Endothelial cell of umbilical vein (primary cell): ENCODE data around the gene SUGCT. TPM values are rescaled to one million over a fixed set of nuclear protein-coding genes. Genes with fewer than 3 reads are reported as not detected.

Experiments
- BruUV-seq: library from RNA; stranded (reverse); fragments of 400-500 nt; replicated peaks from 2 replicates; lab custom pipeline; 2021; lab: Mats Ljungman, UMichigan
- CTCF ChIA-PET: fragments of 300-600, 350-600 bp; sonication (Branson Sonifier 250); formaldehyde crosslinking; loops from one replicate; lab custom pipeline; 2021; ENCODE audit warnings: antibody characterized with exemption, inconsistent platforms; lab: Charles Lee
- POLR2A ChIA-PET: fragments of 300-600, 350-600 bp; sonication (Branson Sonifier 250); formaldehyde crosslinking; loops from one replicate; lab custom pipeline; 2021; ENCODE audit warnings: antibody characterized with exemption, inconsistent platforms; lab: Charles Lee
- DNase-seq: peaks from one replicate; pipeline ENCODE4 v3.0.0-alpha.2; 2011; ENCODE audit warnings: low read depth, low spot score
- FAIRE-seq: peaks from 2 replicates; lab custom pipeline; 2011; peaks lifted over from hg19 to GRCh38; lab: Jason Lieb, UNC
- H2AFZ ChIP-seq: 2 replicates; pipeline ENCODE4 v1.6.0; 2012; ENCODE audit warnings: low read depth, low read length, control low read depth, inconsistent platforms
- H3K27ac ChIP-seq: 2 replicates; pipeline ENCODE4 v1.5.1; 2011; ENCODE audit warnings: low read depth, mild to moderate bottlenecking, control low read depth, low read length, moderate library complexity; ENCODE audit not compliant: insufficient read depth
- H3K27me3 ChIP-seq, 2 experiments: 2 replicates each; pipeline versions ENCODE4 v1.6.0 to v1.6.1; 2011; ENCODE audit warnings: low read length in 2 of 2, mixed read lengths in 1 of 2; ENCODE audit not compliant: control insufficient read depth in 2 of 2, insufficient read depth in 2 of 2
- H3K36me3 ChIP-seq, 2 experiments: 2 replicates in 1 of 2; 3 replicates in 1 of 2; pipeline ENCODE4 v1.5.1; 2011; ENCODE audit warnings: low read length in 2 of 2, mild to moderate bottlenecking in 1 of 2, moderate library complexity in 1 of 2; ENCODE audit not compliant: control insufficient read depth in 2 of 2, insufficient read depth in 2 of 2; ENCODE audit errors: extremely low read depth in 1 of 2
- H3K4me1 ChIP-seq: 3 replicates; pipeline ENCODE4 v1.5.1; 2011; ENCODE audit warnings: mild to moderate bottlenecking, low read length; ENCODE audit not compliant: control insufficient read depth, insufficient read depth; ENCODE audit errors: extremely low read depth
- H3K4me2 ChIP-seq: 2 replicates; pipeline ENCODE4 v1.6.1; 2011; ENCODE audit warnings: low read length, control low read depth, mixed read lengths; ENCODE audit not compliant: insufficient read depth
- H3K4me3 ChIP-seq, 3 experiments: fragments of 200-600 bp in 1 of 3; sonication (generic), shearing (Covaris generic) in 1 of 3; replicated peaks in 1 of 3; 2 replicates each; pipeline ENCODE4 v1.5.1; 2011 to 2016; ENCODE audit warnings: control low read depth in 3 of 3, low read length in 3 of 3, mild to moderate bottlenecking in 2 of 3, inconsistent platforms in 1 of 3, low read depth in 1 of 3, moderate library complexity in 1 of 3; ENCODE audit not compliant: insufficient read depth in 1 of 3
- H3K79me2 ChIP-seq: 2 replicates; pipeline ENCODE4 v1.6.0; 2012; ENCODE audit warnings: low read length, inconsistent platforms; ENCODE audit not compliant: control insufficient read depth, insufficient read depth
- H3K9ac ChIP-seq: replicated peaks from 2 replicates; pipeline ENCODE3; 2011; ENCODE audit warnings: low read length, control low read depth; ENCODE audit not compliant: insufficient read depth; ENCODE audit errors: extremely low read depth
- H3K9me1 ChIP-seq: replicated peaks from 3 replicates; pipeline ENCODE4 v1.6.0; 2011; ENCODE audit warnings: mild to moderate bottlenecking, low read length; ENCODE audit not compliant: control insufficient read depth, insufficient read depth; ENCODE audit errors: extremely low read depth
- H3K9me3 ChIP-seq: replicated peaks from 2 replicates; pipeline ENCODE4 v1.5.1; 2012; ENCODE audit warnings: low read length, inconsistent platforms; ENCODE audit not compliant: control insufficient read depth, insufficient read depth
- H4K20me1 ChIP-seq: replicated peaks from 2 replicates; pipeline ENCODE3; 2011; ENCODE audit warnings: mild to moderate bottlenecking, low read length; ENCODE audit not compliant: control insufficient read depth, insufficient read depth; ENCODE audit errors: extremely low read depth
- CTCF ChIP-seq, 2 donors: IDR thresholded peaks; 1 replicate in 1 of 2; 2 replicates in 1 of 2; pipeline ENCODE4 v1.5.1; 2011; ENCODE audit warnings: low read length in 2 of 2, mild to moderate bottlenecking in 2 of 2, moderate library complexity in 2 of 2, control low read depth in 1 of 2, inconsistent platforms in 1 of 2, low read depth in 1 of 2; ENCODE audit not compliant: insufficient read depth in 1 of 2; ENCODE audit errors: extremely low read depth in 1 of 2
- EZH2 ChIP-seq: IDR thresholded peaks from 2 replicates; pipeline ENCODE4 v1.6.1; 2012; ENCODE audit warnings: borderline replicate concordance, low read depth, mild to moderate bottlenecking, moderate library complexity, low read length, inconsistent platforms; ENCODE audit not compliant: severe bottlenecking
- FOS ChIP-seq: IDR thresholded peaks from 2 replicates; pipeline ENCODE4 v1.6.1; 2011; ENCODE audit warnings: mild to moderate bottlenecking, low read length, moderate library complexity, borderline replicate concordance; ENCODE audit not compliant: insufficient read depth
- GATA2 ChIP-seq: IDR thresholded peaks from 2 replicates; pipeline ENCODE4 v1.7.0; 2011; ENCODE audit warnings: low read depth, mild to moderate bottlenecking, moderate library complexity, mixed read lengths, low read length; ENCODE audit not compliant: insufficient read length, insufficient read depth
- JUN ChIP-seq: IDR thresholded peaks from 2 replicates; pipeline ENCODE4 v1.6.1; 2011; ENCODE audit warnings: borderline replicate concordance, low read depth; ENCODE audit not compliant: insufficient read length, insufficient read depth
- MYC ChIP-seq: IDR thresholded peaks from one replicate; pipeline ENCODE4 v1.6.1; 2011; ENCODE audit warnings: mild to moderate bottlenecking, low read depth, low read length
- POLR2A ChIP-seq: IDR thresholded peaks from 2 replicates; pipeline ENCODE4 v1.6.1; 2012; ENCODE audit warnings: low read depth, mild to moderate bottlenecking, control low read depth, low read length
- POLR2AphosphoS5 ChIP-seq: IDR thresholded peaks from 2 replicates; pipeline ENCODE4 v1.6.1; 2012; ENCODE audit warnings: low read depth, mild to moderate bottlenecking, control low read depth, low read length, moderate library complexity; ENCODE audit not compliant: insufficient read depth
- dilution Hi-C: fragments of 300-500 bp; cut with MboI; formaldehyde crosslinking; loops from one replicate; pipeline ENCODE4 v1.15.0; 2019; ENCODE audit warnings: low sequenced_read_pairs; ENCODE audit not compliant: extremely low pct_ligation_motif_present
- intact Hi-C: fragments of 100-400 bp; cut with micrococcal nuclease; formaldehyde crosslinking; loops from one replicate; pipeline ENCODE4 v1.10.0; 2022
- polyA plus RNA-seq, 4 experiments: library from polyadenylated mRNA; depleted of rRNA in 3 of 4; stranded (reverse) in 3 of 4; unstranded in 1 of 4; fragments of >200 nt; gene quantifications; 2 replicates each; pipeline versions ENCODE4 v1.2.1 to v1.2.3, GENCODE V29; 2011 to 2012; ENCODE audit warnings: missing spikeins in 1 of 4
- total RNA-seq: library from RNA; stranded (reverse); gene quantifications from 2 replicates; pipeline ENCODE4 v1.2.3, GENCODE V29; 2021
- TF ChIP-seq, protein P1 (sequence below): IDR thresholded peaks from 2 replicates; pipeline ENCODE4 v1.6.1; 2011; ENCODE audit not compliant: insufficient read depth, insufficient read length

SUGCT gene
- total and polyA plus RNA-seq, 2 donors (not counting 3 experiments of a cell fraction or from before 2014, with no cell fraction given) = 1.2 to 1.4 TPM

GRCh38 chr7:40535678-40536077 is 400.9 kb downstream of the SUGCT start:
- no TSS peak for BruUV-seq
- Histone ChIP-seq H3K4me1 (no peaks in the 10 kb centered on the region), H3K27me3 (no peaks in the 10 kb centered on the region), H2AFZ (no peak overlapping the region), H4K20me1 (no peaks in the 10 kb centered on the region), H3K4me2 (no peak overlapping the region), H3K79me2 (no peaks in the 10 kb centered on the region), H3K27ac (no peak overlapping the region), H3K9me3 (no peaks in the 10 kb centered on the region), H3K4me3 (no peak overlapping the region), H3K9ac (no peak overlapping the region), H3K36me3 (no peaks in the 10 kb centered on the region), H3K9me1 (no peaks in the 10 kb centered on the region)
- intact Hi-C loops (no loop called here), dilution Hi-C loops (no loop called here)
- FAIRE-seq (no peak), DNase-seq (no peak)
- CTCF ChIA-PET = no interaction called here
- POLR2A ChIA-PET = no interaction called here
- TF ChIP-seq EZH2 (no peak), MYC (no peak), POLR2AphosphoS5 (no peak), CTCF (IDR thresholded peaks at IDR 0.05; ENCODE audit: extremely low read depth in 1 of 2, insufficient read depth in 1 of 2, low read depth in 1 of 2, low read length in 2 of 2) (no peak), JUN (no peak), GATA2 (no peak), FOS (no peak), POLR2A (no peak)
- TF ChIP-seq, protein P1, sequence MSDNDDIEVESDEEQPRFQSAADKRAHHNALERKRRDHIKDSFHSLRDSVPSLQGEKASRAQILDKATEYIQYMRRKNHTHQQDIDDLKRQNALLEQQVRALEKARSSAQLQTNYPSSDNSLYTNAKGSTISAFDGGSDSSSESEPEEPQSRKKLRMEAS = no peak
